HEK293T (cell line): Measurements from ENCODE around the gene KIDINS220.

Experiments used
- ELF4 ChIP-seq: fragments of 450-650 bp; IDR thresholded peaks from 2 replicates; pipeline ENCODE4 v1.6.1; 2017; ENCODE audit warnings: antibody characterized with exemption
- FOXK2 ChIP-seq: fragments of 450-650 bp; IDR thresholded peaks from 2 replicates; pipeline ENCODE4 v1.6.1; 2016; ENCODE audit warnings: mild to moderate bottlenecking
- FOXM1 ChIP-seq: fragments of 450-650 bp; IDR thresholded peaks from 2 replicates; pipeline ENCODE4 v1.6.1; 2017; ENCODE audit warnings: mild to moderate bottlenecking, borderline replicate concordance
- HDGF ChIP-seq: fragments of 450-650 bp; IDR thresholded peaks from 2 replicates; pipeline ENCODE4 v1.6.1; 2017; ENCODE audit warnings: antibody characterized with exemption, borderline replicate concordance
- L3MBTL2 ChIP-seq: fragments of 450-650 bp; conservative IDR thresholded peaks from 2 replicates; pipeline ENCODE4 v1.6.1; 2016; ENCODE audit warnings: mild to moderate bottlenecking
- LEF1 ChIP-seq: fragments of 450-650 bp; IDR thresholded peaks from 2 replicates; pipeline ENCODE4 v1.6.1; 2017; ENCODE audit warnings: mild to moderate bottlenecking, borderline replicate concordance
- SP1 ChIP-seq: fragments of 450-650 bp; IDR thresholded peaks from 2 replicates; pipeline ENCODE4 v1.6.1; 2017

DNA sequence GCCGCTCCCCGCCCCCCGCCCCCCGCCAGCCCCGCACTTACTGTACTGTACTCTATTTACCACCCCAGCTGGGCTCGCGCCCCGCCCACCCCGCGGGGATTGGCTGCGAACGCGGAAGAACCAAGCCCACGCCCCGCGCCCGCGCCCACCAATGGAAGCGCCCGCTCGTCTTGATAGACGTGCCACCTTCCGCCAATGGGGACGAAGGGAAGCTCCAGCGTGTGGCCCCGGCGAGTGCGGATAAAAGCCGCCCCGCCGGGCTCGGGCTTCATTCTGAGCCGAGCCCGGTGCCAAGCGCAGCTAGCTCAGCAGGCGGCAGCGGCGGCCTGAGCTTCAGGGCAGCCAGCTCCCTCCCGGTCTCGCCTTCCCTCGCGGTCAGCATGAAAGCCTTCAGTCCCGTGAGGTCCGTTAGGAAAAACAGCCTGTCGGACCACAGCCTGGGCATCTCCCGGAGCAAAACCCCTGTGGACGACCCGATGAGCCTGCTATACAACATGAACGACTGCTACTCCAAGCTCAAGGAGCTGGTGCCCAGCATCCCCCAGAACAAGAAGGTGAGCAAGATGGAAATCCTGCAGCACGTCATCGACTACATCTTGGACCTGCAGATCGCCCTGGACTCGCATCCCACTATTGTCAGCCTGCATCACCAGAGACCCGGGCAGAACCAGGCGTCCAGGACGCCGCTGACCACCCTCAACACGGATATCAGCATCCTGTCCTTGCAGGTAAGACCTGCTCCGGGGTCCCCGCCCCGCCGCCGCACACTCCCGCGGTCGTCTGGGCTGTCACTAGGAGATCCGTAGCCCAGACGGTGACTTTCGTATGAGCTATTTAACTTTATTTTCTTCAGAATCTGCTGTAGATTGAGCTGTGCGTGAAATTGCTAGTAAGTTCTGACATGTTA is 155.4 kb downstream of the KIDINS220 start, which contains the start of gene ID2:
- TF ChIP-seq FOXK2 (no peak), ELF4 (peak; percentile 96), HDGF (no peak), FOXM1 (no peak), SP1 (no peak), L3MBTL2 (no peak), LEF1 (no peak)
